ENCODE data around the gene MCM3.

Gene MCM3

GRCh38 chr6:52284460-52285176 is at the start of gene MCM3:
Gene MCM3, minus strand, starts transcription at chr6:52284742. Its CDS starts 68 bp downstream, at chr6:52284674.
- Histone ChIP-seq H3K27me3 (ENCODE audit: insufficient read depth, poor library complexity, severe bottlenecking) (no peaks in the 10 kb centered on the region), H3K9me3 (ENCODE audit: severe bottlenecking) (no peaks in the 10 kb centered on the region), H3K4me3 (ENCODE audit: severe bottlenecking) (peak within 1 kb of the TSS; percentile 84), H3K27ac (ENCODE audit: poor library complexity, severe bottlenecking) (peak within 1 kb of the TSS; percentile 53), H3K36me3 (ENCODE audit: low read depth) (peaks cover 46% of the 10 kb centered on the region), H3K4me1 (ENCODE audit: insufficient read depth, poor library complexity, severe bottlenecking) (peaks cover 5% of the 10 kb centered on the region)
- DNase-seq (ENCODE audit: low spot score) (peak; percentile 96), ATAC-seq (ENCODE audit: low read depth) (peak; percentile 99)
- no peak for TF ChIP-seq CTCF (IDR thresholded peaks at IDR 0.05; ENCODE audit: poor library complexity, severe bottlenecking)

GRCh38 chr6:52333840-52334200 is 49.3 kb upstream of the MCM3 start:
- Histone ChIP-seq H3K4me1 (ENCODE audit: insufficient read depth, poor library complexity, severe bottlenecking) (no peaks in the 10 kb centered on the region), H3K27me3 (ENCODE audit: insufficient read depth, poor library complexity, severe bottlenecking) (no peaks in the 10 kb centered on the region), H3K27ac (ENCODE audit: poor library complexity, severe bottlenecking) (no peak overlapping the region), H3K4me3 (ENCODE audit: severe bottlenecking) (no peak overlapping the region), H3K9me3 (ENCODE audit: severe bottlenecking) (no peaks in the 10 kb centered on the region), H3K36me3 (ENCODE audit: low read depth) (no peaks in the 10 kb centered on the region)
- no peak for ATAC-seq (ENCODE audit: low read depth)
- no peak for DNase-seq (ENCODE audit: low spot score)
- TF ChIP-seq CTCF (IDR thresholded peaks at IDR 0.05; ENCODE audit: poor library complexity, severe bottlenecking): no peak

DNA sequence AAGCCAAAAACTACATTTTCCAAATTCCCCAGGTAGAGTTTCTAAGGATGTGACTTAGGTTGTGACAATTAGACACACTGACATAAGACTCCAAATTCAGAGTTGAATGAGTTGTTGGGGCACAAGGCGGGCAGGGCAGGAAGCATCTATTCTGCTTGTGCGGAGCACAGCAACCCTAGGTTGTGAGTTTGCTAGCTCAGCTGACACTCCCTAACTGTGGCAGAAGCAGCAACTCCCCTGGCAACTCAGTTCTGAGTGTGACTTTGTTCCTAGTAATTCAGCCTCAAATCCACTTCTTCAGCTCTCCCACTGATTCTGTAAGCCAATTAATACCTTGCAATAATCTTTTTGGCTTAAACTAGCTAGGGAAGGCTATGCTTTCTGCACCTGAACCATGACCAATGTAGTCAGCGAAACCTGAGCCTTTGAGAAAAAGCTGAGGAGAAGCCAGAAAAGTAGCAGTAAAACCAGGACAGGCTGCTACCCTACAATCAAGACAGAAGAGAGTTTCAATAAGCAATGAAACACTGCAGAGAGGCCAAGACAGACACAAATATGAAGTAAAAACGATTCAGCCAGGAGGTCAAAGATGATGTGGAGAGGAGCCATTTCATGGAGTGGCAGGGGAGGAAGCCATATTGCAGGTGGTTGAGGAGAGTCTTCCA is 47.4 kb upstream of the MCM3 start:
- TF ChIP-seq CTCF (IDR thresholded peaks at IDR 0.05; ENCODE audit: poor library complexity, severe bottlenecking): no peak
- H3K9me3 ChIP-seq (ENCODE audit: severe bottlenecking): no peaks in the 10 kb centered on the region
- ATAC-seq (ENCODE audit: low read depth) (no peak), DNase-seq (ENCODE audit: low spot score) (no peak)
- H3K4me1 ChIP-seq (ENCODE audit: insufficient read depth, poor library complexity, severe bottlenecking): no peaks in the 10 kb centered on the region
- H3K36me3 ChIP-seq (ENCODE audit: low read depth): no peaks in the 10 kb centered on the region
- H3K4me3 ChIP-seq (ENCODE audit: severe bottlenecking): no peak overlapping the region
- no peak overlapping the region for H3K27ac ChIP-seq (ENCODE audit: poor library complexity, severe bottlenecking)
- no peaks in the 10 kb centered on the region for H3K27me3 ChIP-seq (ENCODE audit: insufficient read depth, poor library complexity, severe bottlenecking)

DNA sequence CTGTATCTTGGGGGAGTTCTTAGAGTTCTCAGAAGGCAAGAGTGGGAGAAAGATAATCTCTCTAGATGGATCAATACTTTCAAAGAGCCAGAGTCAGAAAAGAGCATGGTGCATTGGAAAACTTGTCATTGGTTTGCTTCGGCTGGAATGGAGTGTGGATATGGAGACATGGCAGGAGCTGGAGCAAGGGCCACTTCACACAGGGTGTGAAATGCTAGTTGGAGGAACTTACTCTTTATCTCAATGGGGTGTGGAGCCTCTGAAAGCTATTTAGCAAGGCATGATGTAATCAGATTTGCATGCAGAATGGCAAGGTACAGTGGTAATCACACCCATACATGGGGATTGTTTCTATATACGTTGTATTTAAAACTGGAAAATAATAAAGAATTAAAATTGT is 45.9 kb upstream of the MCM3 start:
- no peak for TF ChIP-seq CTCF (IDR thresholded peaks at IDR 0.05; ENCODE audit: poor library complexity, severe bottlenecking)
- H3K4me1 ChIP-seq (ENCODE audit: insufficient read depth, poor library complexity, severe bottlenecking): no peaks in the 10 kb centered on the region

GRCh38 chr6:52328729-52329128 is 44.2 kb upstream of the MCM3 start:
- ATAC-seq (ENCODE audit: low read depth): no peak
- no peak for TF ChIP-seq CTCF (IDR thresholded peaks at IDR 0.05; ENCODE audit: poor library complexity, severe bottlenecking)
- H3K9me3 ChIP-seq (ENCODE audit: severe bottlenecking): no peaks in the 10 kb centered on the region
- H3K36me3 ChIP-seq (ENCODE audit: low read depth): no peaks in the 10 kb centered on the region
- no peak for DNase-seq (ENCODE audit: low spot score)
- H3K4me3 ChIP-seq (ENCODE audit: severe bottlenecking): no peak overlapping the region
- no peaks in the 10 kb centered on the region for H3K4me1 ChIP-seq (ENCODE audit: insufficient read depth, poor library complexity, severe bottlenecking)
- no peaks in the 10 kb centered on the region for H3K27me3 ChIP-seq (ENCODE audit: insufficient read depth, poor library complexity, severe bottlenecking)
- H3K27ac ChIP-seq (ENCODE audit: poor library complexity, severe bottlenecking): no peak overlapping the region

More for the DNA sequence above, 45.9 kb upstream of the MCM3 start:
- DNase-seq (ENCODE audit: low spot score) (no peak), ATAC-seq (ENCODE audit: low read depth) (no peak)
- Histone ChIP-seq H3K27me3 (ENCODE audit: insufficient read depth, poor library complexity, severe bottlenecking) (no peaks in the 10 kb centered on the region), H3K9me3 (ENCODE audit: severe bottlenecking) (no peaks in the 10 kb centered on the region), H3K36me3 (ENCODE audit: low read depth) (no peaks in the 10 kb centered on the region), H3K27ac (ENCODE audit: poor library complexity, severe bottlenecking) (no peak overlapping the region), H3K4me3 (ENCODE audit: severe bottlenecking) (no peak overlapping the region)
